T-helper 2 cell treated with Interferon-gamma antibody and Interleukin-4, amounts not matched to agents 100 ng/mL and 5 ng/mL, for 36 hours (primary cell): ENCODE data around the gene CYP2A6. TPM values are rescaled to one million over a fixed set of nuclear protein-coding genes. Genes with fewer than 3 reads are reported as not detected.

Source experiments
- intact Hi-C: fragments of 100-400 bp; cut with micrococcal nuclease; formaldehyde crosslinking; loops from one replicate; pipeline ENCODE4 v1.15.1; 2023
- total RNA-seq: library from RNA; stranded (reverse); gene quantifications from 2 replicates; pipeline ENCODE4 v1.2.3, GENCODE V29; 2022

The CYP2A6 gene
- total RNA-seq, 1 donor from 2014 or later, result not detected

- intact Hi-C loops, result no loop called here
These were observed 46.9 kb downstream of the CYP2A6 start for GRCh38 chr19:40803170-40803856.

GRCh38 chr19:40802300-40803169 is 47.7 kb downstream of the CYP2A6 start:
- intact Hi-C loops, result no loop called here

DNA sequence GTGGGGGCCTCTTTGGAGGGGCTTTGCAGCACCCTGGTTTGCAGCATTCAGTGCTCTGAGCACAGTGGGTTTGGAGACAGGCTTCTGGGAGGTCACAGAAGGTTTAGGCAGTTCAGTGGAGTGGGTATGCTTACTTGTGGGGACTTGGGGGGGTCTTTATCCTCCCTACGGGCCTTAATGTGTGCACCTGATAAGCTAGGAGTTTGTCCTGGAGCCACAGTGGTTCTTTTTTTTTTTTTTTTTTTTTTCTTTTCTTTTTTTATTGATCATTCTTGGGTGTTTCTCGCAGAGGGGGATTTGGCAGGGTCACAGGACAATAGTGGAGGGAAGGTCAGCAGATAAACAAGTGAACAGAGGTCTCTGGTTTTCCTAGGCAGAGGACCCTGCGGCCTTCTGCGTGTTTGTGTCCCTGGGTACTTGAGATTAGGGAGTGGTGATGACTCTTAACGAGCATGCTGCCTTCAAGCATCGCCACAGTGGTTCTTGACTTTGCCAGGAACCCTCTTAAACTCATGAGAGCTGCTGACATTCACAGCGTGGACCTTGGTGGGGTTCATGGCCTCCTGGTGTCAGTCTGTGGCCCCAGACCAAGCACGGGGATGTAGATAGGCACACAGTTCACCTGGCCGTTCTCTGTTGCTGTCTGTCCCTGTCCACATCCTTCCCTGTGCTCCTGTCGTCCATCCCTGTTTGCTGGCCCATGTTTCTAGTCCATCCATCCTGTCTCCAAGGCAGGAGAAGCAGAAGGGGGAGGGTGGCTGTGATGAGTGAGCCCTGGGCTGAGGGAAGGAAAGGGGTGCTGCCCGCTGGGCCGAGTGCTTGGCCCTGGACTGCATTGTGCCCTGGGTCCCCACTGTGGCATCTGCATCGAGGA is 48.6 kb downstream of the CYP2A6 start:
- intact Hi-C loops, result no loop called here

DNA sequence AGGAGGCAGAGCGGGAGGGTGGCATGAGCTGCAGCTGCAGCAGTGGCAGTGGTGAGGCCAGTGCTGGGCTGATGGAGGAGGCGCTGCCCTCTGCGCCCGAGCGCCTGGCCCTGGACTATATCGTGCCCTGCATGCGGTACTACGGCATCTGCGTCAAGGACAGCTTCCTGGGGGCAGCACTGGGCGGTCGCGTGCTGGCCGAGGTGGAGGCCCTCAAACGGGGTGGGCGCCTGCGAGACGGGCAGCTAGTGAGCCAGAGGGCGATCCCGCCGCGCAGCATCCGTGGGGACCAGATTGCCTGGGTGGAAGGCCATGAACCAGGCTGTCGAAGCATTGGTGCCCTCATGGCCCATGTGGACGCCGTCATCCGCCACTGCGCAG is 49.3 kb downstream of the CYP2A6 start:
- intact Hi-C loops, result no loop called here

- intact Hi-C loops, result no loop called here
These were observed 49.8 kb downstream of the CYP2A6 start for GRCh38 chr19:40800339-40800996.

- intact Hi-C loops, result loop anchor here (1.0 to 2.0 kb wide), 2 partner anchors 356 to 463 kb away; no protein-coding TSS in a partner anchor
These were observed 50.5 kb downstream of the CYP2A6 start for GRCh38 chr19:40799558-40800338.

DNA sequence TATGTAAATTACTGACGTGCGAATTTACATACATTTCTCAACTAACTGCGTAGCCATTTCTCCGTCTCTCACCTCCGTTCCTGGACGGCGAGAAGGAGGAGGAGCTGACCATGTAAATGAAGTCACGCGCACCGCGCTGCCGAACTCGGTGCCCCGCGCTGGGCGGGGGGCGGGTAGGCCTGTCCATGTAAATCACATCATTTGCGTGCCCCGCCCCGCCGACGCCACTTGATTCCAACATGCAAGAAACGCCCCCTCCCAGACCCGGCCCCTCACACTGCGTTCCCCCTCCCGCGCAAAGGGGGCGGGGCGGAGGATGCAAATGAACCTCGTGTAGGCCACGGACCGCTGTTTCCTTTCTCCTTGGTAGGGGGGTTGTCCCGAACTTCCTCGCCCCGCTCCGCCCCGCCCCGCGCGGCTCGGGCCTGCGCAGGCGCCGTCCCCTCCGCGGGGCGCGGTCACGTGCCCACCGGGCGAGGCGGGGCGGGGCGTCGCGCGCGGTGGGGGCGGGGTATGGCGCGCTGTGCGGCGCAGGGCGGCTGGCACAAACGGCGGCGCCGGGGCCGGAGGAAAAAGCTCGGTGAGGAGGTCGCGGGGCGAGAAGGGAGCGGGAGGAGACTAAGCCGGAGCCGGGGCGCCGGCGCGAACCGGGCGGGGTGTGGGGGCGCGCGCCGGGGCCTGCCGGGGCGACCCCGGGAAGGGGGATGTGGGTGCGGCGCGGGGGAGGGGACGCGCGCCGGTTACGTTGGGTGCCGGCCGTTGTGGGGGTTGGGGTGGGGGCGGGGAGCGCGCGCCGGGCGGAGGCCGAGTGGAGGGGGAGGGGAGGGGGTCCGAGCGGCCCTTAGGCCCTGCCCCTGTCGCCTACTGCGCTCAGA is 51.3 kb downstream of the CYP2A6 start, which contains the start of gene EGLN2:
TSS of gene EGLN2 (plus strand) at position 509 of the 875 bp plus-strand sequence. CDS start 1,382 bp downstream, outside the sequence.
- intact Hi-C loops, result loop anchor here (1.0 to 2.0 kb wide), 5 partner anchors 21 to 464 kb away; partner anchors contain the start of genes ACTMAP and RAB4B

DNA sequence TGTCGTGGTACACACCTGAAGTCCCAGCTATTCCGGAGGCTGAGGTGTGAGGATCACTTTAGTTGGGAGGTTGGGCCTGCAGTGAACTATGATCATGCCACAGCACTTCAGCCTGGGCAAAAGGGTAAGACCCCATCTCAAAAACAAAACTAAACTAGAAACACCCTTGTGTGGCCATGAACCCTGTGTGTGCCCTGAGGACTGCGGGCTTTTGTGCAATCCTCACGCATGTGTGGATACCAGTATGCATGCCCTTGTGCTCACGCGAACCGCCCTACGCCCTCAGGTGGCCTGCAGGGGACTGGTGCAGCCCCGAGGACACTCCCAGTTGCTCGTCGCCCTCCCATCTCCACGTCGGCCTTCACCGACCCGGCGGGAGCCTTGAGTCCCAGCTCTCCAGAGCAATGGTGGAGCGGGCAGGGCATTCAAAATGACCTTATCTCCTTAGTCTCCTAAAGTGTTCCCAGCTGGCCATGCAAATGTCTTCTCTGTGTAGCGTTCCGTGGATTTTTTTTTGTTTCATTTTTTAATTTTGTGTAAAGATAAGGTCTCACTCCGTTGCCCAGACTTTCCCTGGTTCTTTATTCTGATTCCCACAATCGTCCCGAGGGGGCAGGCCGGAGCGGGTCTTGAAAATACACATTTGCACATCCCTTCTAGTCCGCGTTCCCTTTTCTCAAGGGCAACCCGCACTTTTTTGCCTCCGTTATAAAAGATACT is 52.1 kb downstream of the CYP2A6 start:
- intact Hi-C loops, result loop anchor here (1.0 to 2.0 kb wide), 4 partner anchors 20 to 465 kb away; partner anchors contain the start of genes ACTMAP and RAB4B

DNA sequence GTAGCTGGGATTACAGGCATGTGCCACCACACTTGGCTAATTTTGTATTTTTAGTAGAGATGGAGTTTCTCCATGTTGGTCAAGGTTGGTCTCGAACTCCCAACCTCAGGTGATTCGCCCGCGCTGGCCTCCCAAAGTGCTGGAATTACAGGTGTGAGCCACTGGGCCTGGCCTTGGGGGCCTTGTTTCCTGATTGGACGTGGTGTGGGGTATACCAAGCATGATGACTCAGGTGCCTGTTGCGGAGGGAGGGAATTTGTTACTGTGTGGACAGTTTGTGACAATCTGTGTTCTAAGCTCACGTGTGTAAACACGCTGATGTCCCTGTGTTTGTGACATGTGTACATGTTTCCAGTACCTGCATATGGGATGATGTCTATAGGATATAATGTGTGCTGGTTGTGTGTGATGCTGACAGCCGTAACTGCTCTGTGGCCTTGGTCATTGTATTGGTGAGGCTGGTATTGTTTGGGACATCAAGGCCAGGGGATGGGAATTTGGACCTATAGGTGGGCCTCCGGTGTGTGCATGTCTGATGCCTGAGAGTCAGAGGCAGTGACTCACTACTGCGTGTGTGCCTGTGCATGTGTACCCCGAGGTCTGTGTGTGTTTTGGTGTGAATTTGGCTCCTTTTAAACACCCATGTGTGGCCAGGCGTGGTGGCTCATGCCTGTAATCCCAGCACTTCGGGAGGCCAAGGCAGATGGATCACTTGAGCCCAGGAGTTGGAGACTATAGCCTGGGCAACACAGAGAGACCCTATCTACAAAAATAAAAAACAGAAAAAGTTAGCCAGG is 52.9 kb downstream of the CYP2A6 start:
- intact Hi-C loops, result no loop called here

Other genes starting within 250 kb of the CYP2A6 start
- gene LTBP4, start 249.1 kb downstream of the CYP2A6 start, total RNA-seq, result 52.0 and 62.1 TPM in 2 replicates
- gene NUMBL, start 159.8 kb downstream of the CYP2A6 start, total RNA-seq, result 7.5 and 9.0 TPM in 2 replicates
- gene COQ8B, start 133.6 kb downstream of the CYP2A6 start, total RNA-seq, result 27.1 and 30.6 TPM in 2 replicates
- gene ITPKC, start 133.3 kb downstream of the CYP2A6 start, total RNA-seq, result 4.7 and 5.1 TPM in 2 replicates
- 16.6 and 17.0 TPM in 2 replicates for gene ACTMAP, start 100.0 kb downstream of the CYP2A6 start, total RNA-seq
- gene SNRPA, start 99.2 kb downstream of the CYP2A6 start, total RNA-seq, result 163 TPM in 2 replicates
- 0.57 and 0.59 TPM in 2 replicates for gene MIA, start 74.9 kb downstream of the CYP2A6 start, total RNA-seq
- gene RAB4B, start 72.2 kb downstream of the CYP2A6 start, total RNA-seq, result 42.3 and 45.6 TPM in 2 replicates
- 106 and 118 TPM in 2 replicates for gene EGLN2, start 51.3 kb downstream of the CYP2A6 start, total RNA-seq
- not detected in 2 replicates for gene CYP2A7, start 31.8 kb upstream of the CYP2A6 start, total RNA-seq
- not detected in 2 replicates for gene CYP2B6, start 140.8 kb upstream of the CYP2A6 start, total RNA-seq
- not detected in 2 replicates for gene CYP2A13, start 238.0 kb upstream of the CYP2A6 start, total RNA-seq